GM18519 (cell line): ENCODE results near the gene LCN1.

Experiments
- ATAC-seq: cut with Tn5 transposase; IDR thresholded peaks from one replicate; pipeline ENCODE4 v1.9.1; 2021; ENCODE audit warnings: mild to moderate bottlenecking, moderate library complexity; ENCODE audit not compliant: unreplicated experiment, low FRiP score

The LCN1 gene

DNA sequence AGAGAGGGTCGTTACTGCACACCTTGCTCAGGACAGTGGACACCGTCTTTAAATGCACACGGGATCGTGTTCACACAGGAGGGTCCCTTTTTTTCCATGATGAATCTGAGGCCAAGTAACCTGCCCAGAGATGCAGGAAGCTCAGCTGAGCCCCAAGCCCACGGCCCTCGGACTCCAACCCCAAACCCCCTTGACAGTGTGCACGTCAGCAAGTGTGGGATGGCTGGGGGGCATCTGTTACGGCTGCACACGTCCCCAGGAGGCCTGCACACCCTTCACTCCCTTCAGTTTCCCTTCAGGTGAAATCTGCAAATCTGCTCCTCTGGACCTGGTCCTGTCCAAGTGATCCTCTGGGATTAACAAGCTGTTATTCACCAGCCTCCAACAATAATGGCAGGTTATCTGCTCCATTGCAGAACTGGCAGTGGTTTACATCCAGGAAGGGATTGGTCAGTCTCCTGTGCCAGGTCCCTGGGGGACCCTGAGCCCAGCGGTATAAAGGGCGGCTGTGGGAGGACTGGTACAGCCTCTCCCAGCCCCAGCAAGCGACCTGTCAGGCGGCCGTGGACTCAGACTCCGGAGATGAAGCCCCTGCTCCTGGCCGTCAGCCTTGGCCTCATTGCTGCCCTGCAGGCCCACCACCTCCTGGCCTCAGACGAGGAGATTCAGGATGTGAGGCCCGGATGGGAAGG lies at the start of gene LCN1:
TSS of gene LCN1 (plus strand) at position 525 of the 692 bp plus-strand sequence. CDS start at position 583, 58 bp downstream.
- ATAC-seq = no peak

GRCh38 chr9:135471791-135472640 lies 49.2 kb upstream of the LCN1 start:
- no peak for ATAC-seq

GRCh38 chr9:135473972-135474543 lies 47.2 kb upstream of the LCN1 start:
- no peak for ATAC-seq

GRCh38 chr9:135474915-135475314 lies 46.3 kb upstream of the LCN1 start:
- ATAC-seq = no peak

GRCh38 chr9:135476561-135477355 lies 44.5 kb upstream of the LCN1 start:
- no peak for ATAC-seq

- no peak for ATAC-seq
These were observed 43.0 kb upstream of the LCN1 start for GRCh38 chr9:135478191-135478590.

GRCh38 chr9:135478829-135479468 lies 42.3 kb upstream of the LCN1 start:
- ATAC-seq = no peak

DNA sequence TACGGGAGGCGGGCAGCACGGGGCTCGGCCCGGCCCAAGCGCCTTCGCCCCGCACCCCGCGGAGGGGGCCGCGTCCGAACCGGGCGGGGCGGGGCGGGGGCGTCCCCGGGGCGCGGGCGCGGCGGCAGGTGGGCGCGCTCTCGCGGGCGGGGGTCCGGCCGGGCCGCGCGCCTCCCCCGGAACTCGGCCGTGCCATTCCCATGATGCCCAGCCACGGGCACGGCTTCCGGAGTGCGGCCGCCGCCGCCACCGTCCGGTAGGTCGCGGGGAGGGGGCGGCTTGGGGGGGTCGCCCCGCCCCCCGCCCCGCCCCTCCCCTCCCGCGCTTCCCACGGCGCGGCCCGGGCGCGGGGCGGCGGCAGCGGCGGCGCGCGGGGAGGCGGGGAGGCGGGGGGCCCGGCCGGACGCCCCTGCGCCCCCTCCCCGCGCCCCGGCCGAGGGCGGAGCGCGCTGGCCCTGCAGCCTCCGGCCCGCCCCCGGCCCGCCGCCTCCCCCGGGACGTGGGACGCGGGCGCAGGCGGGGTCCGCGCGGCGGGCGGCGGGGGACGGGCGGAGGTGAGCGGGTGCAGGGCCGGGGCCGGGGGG lies 41.7 kb upstream of the LCN1 start, which contains the start of gene PPP1R26:
TSS of gene PPP1R26 (plus strand) at position 314 of the 584 bp plus-strand sequence. CDS start 4,729 bp downstream, outside the sequence.
- no peak for ATAC-seq

- ATAC-seq = no peak
These were observed 40.9 kb upstream of the LCN1 start for GRCh38 chr9:135480071-135480939.

GRCh38 chr9:135480940-135481310 lies 40.3 kb upstream of the LCN1 start:
- ATAC-seq = no peak

- no peak for ATAC-seq
These were observed 39.1 kb upstream of the LCN1 start for GRCh38 chr9:135482015-135482754.

GRCh38 chr9:135484460-135485277 lies 36.6 kb upstream of the LCN1 start:
- no peak for ATAC-seq

GRCh38 chr9:135485385-135485784 lies 35.9 kb upstream of the LCN1 start:
- ATAC-seq = no peak

- ATAC-seq = no peak
These were observed 35.4 kb upstream of the LCN1 start for GRCh38 chr9:135485832-135486231.

- no peak for ATAC-seq
These were observed 34.8 kb upstream of the LCN1 start for GRCh38 chr9:135486267-135487065.

- ATAC-seq = no peak
These were observed 33.8 kb upstream of the LCN1 start for GRCh38 chr9:135487281-135488012.
